Measurements from ENCODE around the gene DIDO1. TPM values are rescaled to one million over a fixed set of nuclear protein-coding genes. Genes with fewer than 3 reads are reported as not detected.

Gene DIDO1
- total RNA-seq, 3 donors from 2014 or later, result 59.8 to 83.1 (median 64.9) TPM

GRCh38 chr20:62950741-62951140 is 24.4 kb upstream of the DIDO1 start:
- intact Hi-C loops (cut with DNase I; ENCODE audit: low total_unique reads), result no loop called here
- H3K27ac ChIP-seq, result no peak overlapping the region
- H3K36me3 ChIP-seq, result no peaks in the 10 kb centered on the region

DNA sequence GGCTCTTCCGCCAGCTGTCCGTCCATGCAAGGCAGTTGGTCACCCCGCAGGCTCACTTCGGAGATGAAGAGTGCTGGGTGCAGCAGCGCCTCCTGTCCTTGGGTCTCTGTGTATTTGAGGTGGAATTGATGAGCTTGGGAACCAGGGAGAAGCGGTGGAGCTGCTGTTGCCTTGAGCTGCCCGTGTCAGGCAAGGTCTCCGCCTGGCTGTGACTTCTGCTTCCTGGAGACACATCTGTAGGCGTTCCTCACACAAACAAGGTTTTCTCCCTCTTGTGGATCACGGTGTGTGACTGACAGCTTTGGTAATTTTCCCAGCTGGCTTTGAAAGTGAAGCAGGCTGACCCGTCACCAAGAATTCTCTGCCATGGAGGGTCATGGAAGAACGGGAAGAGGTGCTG is 23.7 kb upstream of the DIDO1 start:
- H3K4me3 ChIP-seq, result no peak overlapping the region
- intact Hi-C loops (cut with DNase I; ENCODE audit: low total_unique reads), result no loop called here
- no peak overlapping the region for H3K27ac ChIP-seq
- H3K4me1 ChIP-seq, result peaks cover 0 to 9% of the 10 kb centered on the region in 2 donors
- no peaks in the 10 kb centered on the region for H3K36me3 ChIP-seq
- no peaks in the 10 kb centered on the region for H3K9me3 ChIP-seq
- DNase-seq (ENCODE audit: low spot score in 2 of 2), result no peak
- no peak for TF ChIP-seq POLR2A (IDR thresholded peaks at IDR 0.05)
- TF ChIP-seq POLR2AphosphoS5 (IDR thresholded peaks at IDR 0.05), result no peak
- TF ChIP-seq, protein P1, sequence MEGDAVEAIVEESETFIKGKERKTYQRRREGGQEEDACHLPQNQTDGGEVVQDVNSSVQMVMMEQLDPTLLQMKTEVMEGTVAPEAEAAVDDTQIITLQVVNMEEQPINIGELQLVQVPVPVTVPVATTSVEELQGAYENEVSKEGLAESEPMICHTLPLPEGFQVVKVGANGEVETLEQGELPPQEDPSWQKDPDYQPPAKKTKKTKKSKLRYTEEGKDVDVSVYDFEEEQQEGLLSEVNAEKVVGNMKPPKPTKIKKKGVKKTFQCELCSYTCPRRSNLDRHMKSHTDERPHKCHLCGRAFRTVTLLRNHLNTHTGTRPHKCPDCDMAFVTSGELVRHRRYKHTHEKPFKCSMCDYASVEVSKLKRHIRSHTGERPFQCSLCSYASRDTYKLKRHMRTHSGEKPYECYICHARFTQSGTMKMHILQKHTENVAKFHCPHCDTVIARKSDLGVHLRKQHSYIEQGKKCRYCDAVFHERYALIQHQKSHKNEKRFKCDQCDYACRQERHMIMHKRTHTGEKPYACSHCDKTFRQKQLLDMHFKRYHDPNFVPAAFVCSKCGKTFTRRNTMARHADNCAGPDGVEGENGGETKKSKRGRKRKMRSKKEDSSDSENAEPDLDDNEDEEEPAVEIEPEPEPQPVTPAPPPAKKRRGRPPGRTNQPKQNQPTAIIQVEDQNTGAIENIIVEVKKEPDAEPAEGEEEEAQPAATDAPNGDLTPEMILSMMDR (IDR thresholded peaks at IDR 0.05), result no peak
- no peaks in the 10 kb centered on the region for H3K27me3 ChIP-seq

More at GRCh38 chr20:62950741-62951140, 24.4 kb upstream of the DIDO1 start:
- no peaks in the 10 kb centered on the region for H3K27me3 ChIP-seq
- TF ChIP-seq POLR2AphosphoS5 (IDR thresholded peaks at IDR 0.05), result no peak
- TF ChIP-seq, protein P1 (IDR thresholded peaks at IDR 0.05), result no peak
- TF ChIP-seq POLR2A (IDR thresholded peaks at IDR 0.05), result no peak
- H3K4me1 ChIP-seq, result peaks cover 0 to 9% of the 10 kb centered on the region in 2 donors
- no peak for DNase-seq (ENCODE audit: low spot score in 2 of 2)
- no peaks in the 10 kb centered on the region for H3K9me3 ChIP-seq
- H3K4me3 ChIP-seq, result no peak overlapping the region

DNA sequence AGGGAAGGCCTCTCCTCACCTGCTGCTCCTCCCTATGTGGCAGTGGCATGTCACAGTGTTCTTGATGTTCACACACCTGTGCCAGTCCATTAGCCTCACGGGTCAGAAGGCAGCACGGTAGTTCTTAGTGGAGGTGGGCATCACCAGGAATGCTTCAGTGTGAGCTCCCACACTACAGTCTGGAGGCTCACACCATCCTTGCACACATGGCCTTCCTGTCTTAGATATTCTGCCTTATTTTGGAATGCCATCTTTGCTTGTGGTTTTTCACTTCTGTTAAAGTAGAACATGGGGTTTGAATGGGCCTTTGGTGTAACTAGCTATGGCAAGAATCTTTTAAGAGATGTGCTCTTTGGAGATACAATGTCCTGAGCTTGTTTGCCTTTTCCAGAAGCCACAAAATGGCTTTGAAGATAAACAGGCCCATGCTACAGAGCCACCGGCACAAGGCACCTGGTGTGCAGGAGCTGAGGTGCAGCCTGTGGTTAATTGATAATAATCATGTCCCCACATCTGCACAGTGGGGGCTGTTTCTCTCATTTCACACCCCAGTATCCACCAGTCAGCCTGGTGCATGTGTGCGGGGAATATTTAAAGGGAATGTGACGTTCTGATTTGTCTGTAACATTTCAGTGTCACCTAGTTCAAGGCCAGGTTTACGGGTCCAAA is 23.0 kb upstream of the DIDO1 start:
- H3K4me3 ChIP-seq, result no peak overlapping the region
- no peaks in the 10 kb centered on the region for H3K9me3 ChIP-seq
- TF ChIP-seq POLR2AphosphoS5 (IDR thresholded peaks at IDR 0.05), result no peak
- TF ChIP-seq POLR2A (IDR thresholded peaks at IDR 0.05), result no peak
- TF ChIP-seq, protein P1 (IDR thresholded peaks at IDR 0.05), result no peak
- DNase-seq (ENCODE audit: low spot score in 2 of 2), result no peak
- H3K27ac ChIP-seq, result no peak overlapping the region
- intact Hi-C loops (cut with DNase I; ENCODE audit: low total_unique reads), result no loop called here
- H3K27me3 ChIP-seq, result no peaks in the 10 kb centered on the region
- no peaks in the 10 kb centered on the region for H3K36me3 ChIP-seq
- H3K4me1 ChIP-seq, result peaks cover 0 to 9% of the 10 kb centered on the region in 2 donors

DNA sequence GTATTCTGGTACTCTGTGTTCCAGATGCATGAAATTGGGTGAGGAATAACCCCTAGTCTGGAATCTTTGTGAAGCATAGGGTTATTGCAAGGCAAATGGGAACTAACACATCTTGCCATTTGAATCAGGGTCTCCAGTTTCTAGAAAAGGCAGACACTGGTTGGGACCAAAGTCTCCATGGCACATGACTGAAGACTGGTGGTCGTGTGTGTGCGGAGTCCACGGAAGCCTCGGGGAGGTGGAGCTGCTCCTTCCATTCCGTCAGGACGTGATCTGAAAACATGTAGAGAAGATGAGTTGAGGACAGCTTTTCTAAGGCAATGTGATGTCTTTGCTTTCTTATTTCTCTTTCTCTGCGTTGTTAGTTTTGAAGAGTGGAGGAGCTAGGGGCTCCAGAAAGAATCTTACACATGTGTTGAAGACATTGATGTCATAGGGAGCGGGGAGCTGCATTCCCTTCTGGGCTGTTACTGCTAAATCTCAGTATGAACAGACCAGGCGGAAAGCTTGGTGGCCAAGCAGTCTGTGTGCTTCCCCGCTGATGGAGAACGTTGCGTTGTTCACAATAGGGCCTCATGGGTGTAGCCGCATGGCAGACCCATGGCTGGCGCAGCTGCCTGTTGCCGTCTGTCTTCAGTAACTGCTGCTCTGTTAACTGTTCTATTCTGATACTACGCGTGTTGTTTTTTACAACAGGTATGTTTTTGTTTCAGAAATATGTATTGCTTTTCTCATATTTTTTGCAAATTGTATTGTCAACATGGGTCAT is 21.4 kb upstream of the DIDO1 start:
- intact Hi-C loops (cut with DNase I; ENCODE audit: low total_unique reads), result no loop called here
- no peaks in the 10 kb centered on the region for H3K4me1 ChIP-seq
- no peak overlapping the region for H3K4me3 ChIP-seq
- no peak for DNase-seq (ENCODE audit: low spot score in 2 of 2)
- no peaks in the 10 kb centered on the region for H3K9me3 ChIP-seq
- no peak for TF ChIP-seq POLR2AphosphoS5 (IDR thresholded peaks at IDR 0.05)
- no peak for TF ChIP-seq POLR2A (IDR thresholded peaks at IDR 0.05)
- TF ChIP-seq, protein P1 (IDR thresholded peaks at IDR 0.05), result no peak
- no peak overlapping the region for H3K27ac ChIP-seq
- no peaks in the 10 kb centered on the region for H3K36me3 ChIP-seq
- no peaks in the 10 kb centered on the region for H3K27me3 ChIP-seq

GRCh38 chr20:62946918-62947317 is 20.6 kb upstream of the DIDO1 start:
- no peak for DNase-seq (ENCODE audit: low spot score in 2 of 2)
- intact Hi-C loops (cut with DNase I; ENCODE audit: low total_unique reads), result no loop called here
- no peaks in the 10 kb centered on the region for H3K36me3 ChIP-seq
- no peaks in the 10 kb centered on the region for H3K27me3 ChIP-seq
- TF ChIP-seq, protein P1 (IDR thresholded peaks at IDR 0.05), result no peak
- TF ChIP-seq POLR2AphosphoS5 (IDR thresholded peaks at IDR 0.05) (no peak), POLR2A (IDR thresholded peaks at IDR 0.05) (no peak)
- no peaks in the 10 kb centered on the region for H3K4me1 ChIP-seq
- H3K9me3 ChIP-seq, result no peaks in the 10 kb centered on the region
- no peak overlapping the region for H3K4me3 ChIP-seq
- H3K27ac ChIP-seq, result no peak overlapping the region
